ENCODE data around the gene CIROP.

Gene CIROP

DNA sequence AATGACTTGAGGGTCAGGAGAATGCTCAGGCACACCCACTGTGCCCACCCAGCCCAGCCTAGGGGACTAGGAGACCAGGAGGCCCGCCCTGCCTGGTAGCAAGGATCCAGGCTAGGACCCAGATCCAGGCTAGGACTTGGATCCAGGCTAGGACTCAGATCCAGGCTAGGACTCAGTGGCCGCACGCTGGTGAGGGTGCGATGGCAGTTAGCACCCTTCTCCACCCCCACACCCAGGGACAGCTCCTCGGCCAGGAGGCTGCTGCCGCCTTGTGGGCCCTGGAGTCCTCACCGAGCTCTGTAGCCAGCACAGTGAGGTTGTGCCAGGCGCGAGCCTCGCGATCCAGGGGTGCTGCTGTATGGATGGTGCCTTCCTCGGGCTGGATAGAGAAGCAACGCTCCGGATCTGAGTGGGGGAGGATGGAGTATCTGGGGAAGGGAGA, 52.6 kb downstream of the CIROP start:
- no peaks in the 10 kb centered on the region for H3K9me3 ChIP-seq (ENCODE audit: insufficient read depth, low read length)
- no peaks in the 10 kb centered on the region for H3K27me3 ChIP-seq (ENCODE audit: low read length)
- H3K4me3 ChIP-seq (ENCODE audit: insufficient read depth, low read length, poor library complexity, severe bottlenecking), result no peak overlapping the region
- H3K9ac ChIP-seq (ENCODE audit: low read length), result no peak overlapping the region
- no peak overlapping the region for H2AFZ ChIP-seq (ENCODE audit: low read depth, low read length, severe bottlenecking)
- 0 out of 2 replicates have a peak, but pooled peaks cover 4% of the 10 kb centered on the region for H3F3A ChIP-seq (ENCODE audit: insufficient read depth)
- no peaks in the 10 kb centered on the region for H3K9me2 ChIP-seq (replicated peaks; ENCODE audit: insufficient read depth, low read length)
- no peaks in the 10 kb centered on the region for H4K20me1 ChIP-seq (ENCODE audit: low read depth, low read length)
- no peak for TF ChIP-seq CTCF (IDR thresholded peaks at IDR 0.05; ENCODE audit: insufficient read depth, low read length, poor library complexity, severe bottlenecking)
- no peak for TF ChIP-seq EZH2phosphoT487 (conservative IDR thresholded peaks at IDR 0.05; ENCODE audit: low read length)
- H3K27ac ChIP-seq (ENCODE audit: low read depth, low read length), result no peak overlapping the region
- H3K36me3 ChIP-seq (ENCODE audit: low read length), result no peaks in the 10 kb centered on the region
- no peaks in the 10 kb centered on the region for H3K79me2 ChIP-seq (ENCODE audit: insufficient read depth, low read length)
- H3K4me2 ChIP-seq (ENCODE audit: low read depth, low read length, poor library complexity, severe bottlenecking), result no peak overlapping the region

GRCh38 chr14:23051141-23052057, 53.4 kb downstream of the CIROP start:
- Histone ChIP-seq H3K27ac (ENCODE audit: low read depth, low read length) (no peak overlapping the region), H3K27me3 (ENCODE audit: low read length) (no peaks in the 10 kb centered on the region), H2AFZ (ENCODE audit: low read depth, low read length, severe bottlenecking) (no peak overlapping the region), H3K4me2 (ENCODE audit: low read depth, low read length, poor library complexity, severe bottlenecking) (no peak overlapping the region), H3K4me3 (ENCODE audit: insufficient read depth, low read length, poor library complexity, severe bottlenecking) (no peak overlapping the region), H4K20me1 (ENCODE audit: low read depth, low read length) (no peaks in the 10 kb centered on the region), H3K79me2 (ENCODE audit: insufficient read depth, low read length) (no peaks in the 10 kb centered on the region), H3K9me2 (replicated peaks; ENCODE audit: insufficient read depth, low read length) (no peaks in the 10 kb centered on the region), H3K9me3 (ENCODE audit: insufficient read depth, low read length) (no peaks in the 10 kb centered on the region), H3K9ac (ENCODE audit: low read length) (no peak overlapping the region), H3K36me3 (ENCODE audit: low read length) (no peaks in the 10 kb centered on the region), H3F3A (ENCODE audit: insufficient read depth) (0 out of 2 replicates have a peak, but pooled peaks cover 2% of the 10 kb centered on the region)
- TF ChIP-seq CTCF (IDR thresholded peaks at IDR 0.05; ENCODE audit: insufficient read depth, low read length, poor library complexity, severe bottlenecking), result no peak

Data from SU-DHL-6 (cell line).